GM12878 (cell line): ENCODE results near the gene CNPPD1. TPM values are rescaled to one million over a fixed set of nuclear protein-coding genes. Genes with fewer than 3 reads are reported as not detected.

Source experiments
- ATAC-seq: fragments of 200-7000 bp; cut with Tn5 transposase; 3 replicates; pipeline ENCODE4 v1.9.1; 2020; ENCODE audit warnings: mild to moderate bottlenecking, moderate library complexity
- BruUV-seq: library from RNA; stranded (reverse); fragments of 400-500 nt; replicated peaks from 2 replicates; lab custom pipeline; 2021; lab: Mats Ljungman, UMichigan
- CTCF ChIA-PET: fragments of 300-600 bp; sonication (Branson Sonifier 250); formaldehyde crosslinking; extraction: SDS; loops from one replicate; lab custom pipeline; 2021; ENCODE audit warnings: inconsistent platforms; lab: Yijun Ruan, JAX
- POLR2A ChIA-PET: fragments of 350-600 bp; formaldehyde crosslinking; extraction: SDS; loops from one replicate; lab custom pipeline; 2021; ENCODE audit warnings: inconsistent platforms; lab: Charles Lee
- RAD21 ChIA-PET: fragments of 300-600 bp; sonication (Branson Sonifier 250); formaldehyde crosslinking; loops from one replicate; lab custom pipeline; 2023; ENCODE audit warnings: antibody characterized with exemption; ENCODE audit not compliant: unreplicated experiment; lab: Charles Lee
- SMC1A ChIA-PET: fragments of 300-600 bp; sonication (Branson Sonifier 250); formaldehyde crosslinking; loops from one replicate; lab custom pipeline; 2023; ENCODE audit not compliant: unreplicated experiment, uncharacterized antibody; lab: Charles Lee
- DNase-seq: peaks from one replicate; pipeline ENCODE4 v3.0.0-alpha.2; 2011; ENCODE audit warnings: low read depth, low spot score
- FAIRE-seq: peaks from 3 replicates; lab custom pipeline; 2011; peaks lifted over from hg19 to GRCh38; lab: Jason Lieb, UNC
- H2AFZ ChIP-seq: 2 replicates; pipeline ENCODE4 v1.6.0; 2011; ENCODE audit warnings: low read depth, low read length, control low read depth; ENCODE audit not compliant: control insufficient read depth
- H3K27ac ChIP-seq: 2 replicates; pipeline ENCODE4 v1.5.1; 2011; ENCODE audit warnings: control low read depth; ENCODE audit not compliant: control insufficient read depth, insufficient read depth
- H3K27me3 ChIP-seq, 2 experiments: replicated peaks in 1 of 2; 2 replicates each; pipeline versions ENCODE4 v1.6.0 to v1.6.1; 2011; ENCODE audit warnings: low read length in 1 of 2; ENCODE audit not compliant: control insufficient read depth in 2 of 2, insufficient read depth in 2 of 2
- H3K36me3 ChIP-seq, 2 experiments: 2 replicates each; pipeline ENCODE4 v1.5.1; 2011; ENCODE audit warnings: low read length in 1 of 2; ENCODE audit not compliant: control insufficient read depth in 2 of 2, insufficient read depth in 2 of 2
- H3K4me1 ChIP-seq: 2 replicates; pipeline ENCODE4 v1.6.1; 2011; ENCODE audit warnings: mild to moderate bottlenecking, low read length, moderate library complexity, mixed read lengths; ENCODE audit not compliant: control insufficient read depth, insufficient read depth
- H3K4me2 ChIP-seq: 2 replicates; pipeline ENCODE4 v1.6.0; 2011; ENCODE audit warnings: control low read depth; ENCODE audit not compliant: control insufficient read depth, insufficient read depth
- H3K4me3 ChIP-seq: fragments of 200-600 bp; sonication (generic); 2 replicates; pipeline ENCODE4 v1.5.1; 2016
- H3K79me2 ChIP-seq: 2 replicates; pipeline ENCODE4 v1.6.0; 2011; ENCODE audit warnings: low read length; ENCODE audit not compliant: control insufficient read depth, insufficient read depth
- H3K9ac ChIP-seq: 2 replicates; pipeline ENCODE4 v1.8.0; 2011; ENCODE audit warnings: low read length, control low read depth, mixed read lengths; ENCODE audit not compliant: control insufficient read depth, insufficient read depth
- H3K9me3 ChIP-seq: replicated peaks from 3 replicates; pipeline ENCODE4 v1.5.1; 2011; ENCODE audit warnings: mild to moderate bottlenecking, low read length; ENCODE audit not compliant: control insufficient read depth, insufficient read depth
- H4K20me1 ChIP-seq: 2 replicates; pipeline ENCODE4 v1.6.0; 2011; ENCODE audit not compliant: control insufficient read depth, insufficient read depth
- CBFB ChIP-seq: IDR thresholded peaks from 2 replicates; pipeline ENCODE4 v1.6.1; 2016; ENCODE audit warnings: antibody characterized with exemption, low read depth
- CEBPB ChIP-seq, 2 experiments: fragments of 150-350 bp in 1 of 2; IDR thresholded peaks; 2 replicates each; pipeline ENCODE4 v1.6.1; 2012 to 2014; ENCODE audit warnings: low read depth in 2 of 2, low read length in 2 of 2, borderline replicate concordance in 1 of 2, inconsistent platforms in 1 of 2
- CEBPZ ChIP-seq: fragments of 150-350 bp; IDR thresholded peaks from 2 replicates; pipeline ENCODE4 v1.6.1; 2016; ENCODE audit warnings: low read depth, low read length
- FOXM1 ChIP-seq: IDR thresholded peaks from 2 replicates; pipeline ENCODE4 v1.6.1; 2012; ENCODE audit warnings: low read depth, mild to moderate bottlenecking, inconsistent platforms, low read length, moderate library complexity
- KAT2A ChIP-seq: conservative IDR thresholded peaks from 2 replicates; pipeline ENCODE4 v1.6.1; 2011; ENCODE audit warnings: low read depth, low read length; ENCODE audit not compliant: control insufficient read depth
- MTA2 ChIP-seq: fragments of 450-650 bp; IDR thresholded peaks from 2 replicates; pipeline ENCODE4 v1.6.1; 2016; ENCODE audit warnings: low read depth, mild to moderate bottlenecking, moderate library complexity
- MYB ChIP-seq: fragments of 150-350 bp; IDR thresholded peaks from 2 replicates; pipeline ENCODE4 v1.6.1; 2014; ENCODE audit warnings: mild to moderate bottlenecking, low read depth, low read length, borderline replicate concordance
- PAX8 ChIP-seq: fragments of 450-650 bp; IDR thresholded peaks from 2 replicates; pipeline ENCODE4 v1.6.1; 2017; ENCODE audit warnings: mild to moderate bottlenecking, moderate library complexity
- POLR2AphosphoS2 ChIP-seq: IDR thresholded peaks from 2 replicates; pipeline ENCODE4 v1.6.1; 2011; ENCODE audit warnings: low read depth, mild to moderate bottlenecking, low read length, improper control_type of control experiment, moderate library complexity
- SIX5 ChIP-seq: IDR thresholded peaks from 2 replicates; pipeline ENCODE4 v1.6.1; 2011; ENCODE audit warnings: mild to moderate bottlenecking, low read depth, low read length, moderate library complexity; ENCODE audit not compliant: severe bottlenecking
- SKIL ChIP-seq: fragments of 450-650 bp; IDR thresholded peaks from 2 replicates; pipeline ENCODE4 v1.6.1; 2017; ENCODE audit warnings: mild to moderate bottlenecking, low read depth, inconsistent platforms; ENCODE audit not compliant: poor library complexity, severe bottlenecking
- ZBTB40 ChIP-seq: fragments of 450-650 bp; IDR thresholded peaks from 2 replicates; pipeline ENCODE4 v1.6.1; 2016; ENCODE audit warnings: mild to moderate bottlenecking, moderate library complexity, borderline replicate concordance
- WGBS: methylation state at CpG from one replicate; pipeline ENCODE4 v1.1.6; 2016; ENCODE audit warnings: low lambda C conversion rate; ENCODE audit not compliant: insufficient replicate concordance, insufficient coverage; ENCODE audit errors: missing lambda C conversion rate; 5-methylcytosine and 5-hydroxymethylcytosine counted together
- in situ Hi-C: fragments of 300-500 bp; cut with MboI; formaldehyde crosslinking; loops from 9 replicates; pipeline ENCODE4 v1.14.3; 2018; ENCODE audit warnings: mixed read lengths
- intact Hi-C: fragments of 100-400 bp; cut with micrococcal nuclease; formaldehyde crosslinking; loops from one replicate; pipeline ENCODE4 v1.14.2; 2022; ENCODE audit not compliant: unreplicated experiment
- polyA plus RNA-seq, 11 experiments: library from polyadenylated mRNA; depleted of rRNA in 4 of 11; unstranded in 6 of 11; stranded (reverse) in 5 of 11; fragments of >200 nt; fragmentation: Nextera tagmentation in 4 of 11; fragmentation: Illumina TruSeq in 1 of 11; extraction: Ambion mirVana in 4 of 11; extraction: Trizol in 1 of 11; gene quantifications; 1 replicate in 1 of 11; 2 replicates in 10 of 11; pipeline versions ENCODE4 v1.2.1 to v1.2.3, GENCODE V29; 2011 to 2016; ENCODE audit warnings: inconsistent platforms in 2 of 11, missing spikeins in 2 of 11, low read depth in 1 of 11
- total RNA-seq, 4 experiments: library from RNA; depleted of rRNA in 3 of 4; stranded (reverse); fragments of >200 nt in 3 of 4; fragmentation: Illumina TruSeq in 1 of 4; extraction: Trizol in 1 of 4; gene quantifications; 2 replicates each; pipeline versions ENCODE4 v1.2.1 to v1.2.3, GENCODE V29; 2013 to 2021

The CNPPD1 gene
- total and polyA plus RNA-seq, 10 of the 15 experiments (the other 5 are each of a cell fraction or from before 2014, with no cell fraction given): 12.2 to 86.6 (median 43.4) TPM

- CTCF ChIA-PET: interaction anchor here (0.6 to 2.1 kb wide), 15 partner anchors 9 to 456 kb away, joined by 3 to 19 read pairs (median 4); partner anchors contain the start of genes ANKZF1, ATG9A, CNPPD1 and NHEJ1
- POLR2A ChIA-PET: interaction anchor here (0.6 to 4.0 kb wide), 19 partner anchors 11 to 634 kb away, joined by 3 to 47 read pairs (median 6); partner anchors contain the start of genes ANKZF1, ATG9A, CNPPD1 and DNPEP
- DNase-seq (no peak), ATAC-seq (no peak), FAIRE-seq (no peak)
- Histone ChIP-seq H4K20me1 (no peaks in the 10 kb centered on the region), H3K79me2 (no peaks in the 10 kb centered on the region; the same call in 1 of the 2 replicates), H3K4me1 (peaks cover 8% of the 10 kb centered on the region), H3K9me3 (no peaks in the 10 kb centered on the region), H3K27me3 (no peaks in the 10 kb centered on the region), H2AFZ (peak overlapping the region; percentile 96), H3K4me3 (peak overlapping the region; percentile 50), H3K4me2 (peak overlapping the region; percentile 84), H3K36me3 (peaks cover 0 to 4% of the 10 kb centered on the region in 2 experiments; a peak in 1 of 4 replicates), H3K9ac (peak overlapping the region; percentile 67), H3K27ac (peak overlapping the region; percentile 69)
- SMC1A ChIA-PET: interaction anchor here (1.0 to 3.1 kb wide), 11 partner anchors 10 to 90 kb away, joined by 3 to 14 read pairs (median 6); partner anchors contain the start of genes ABCB6, CNPPD1 and SLC23A3
- RAD21 ChIA-PET: interaction anchor here (0.7 to 2.9 kb wide), 14 partner anchors 9 to 88 kb away, joined by 3 to 21 read pairs (median 6); partner anchors contain the start of genes CNPPD1, DNAJB2, GLB1L and SLC23A3
- WGBS: 16% methylated on average over 7 of the region's 7 CpGs
- intact Hi-C loops: loop anchor here (2.0 to 5.0 kb wide), 2 partner anchors 29 to 71 kb away; partner anchors contain the start of genes CNPPD1 and DNAJB2
- BruUV-seq: no TSS peak
- in situ Hi-C loops: loop anchor here (5.0 kb wide), 1 partner anchor 34 kb away; the partner anchor contains the start of gene SLC23A3
- TF ChIP-seq PAX8: no peak
- TF ChIP-seq MTA2: no peak
- no peak for TF ChIP-seq KAT2A
- no peak for TF ChIP-seq CEBPB (IDR thresholded peaks at IDR 0.05; ENCODE audit: borderline replicate concordance in 1 of 2, low read depth in 2 of 2, low read length in 2 of 2)
- TF ChIP-seq CEBPZ: no peak
- TF ChIP-seq POLR2AphosphoS2: no peak
- no peak for TF ChIP-seq MYB
- no peak for TF ChIP-seq FOXM1
- no peak for TF ChIP-seq SKIL
- no peak for TF ChIP-seq ZBTB40
- no peak for TF ChIP-seq SIX5
- TF ChIP-seq CBFB: no peak
Observed at GRCh38 chr2:219205981-219206327, 29.2 kb upstream of the CNPPD1 start.
